Mammary epithelial cell (primary cell): ENCODE results near the gene RTN4RL1.

Source experiments
- CTCF ChIP-seq, 2 donors: IDR thresholded peaks in 1 of 2; conservative IDR thresholded peaks in 1 of 2; 2 replicates each; pipeline ENCODE4 v1.5.1; 2011 to 2012; ENCODE audit warnings: inconsistent platforms in 2 of 2, low read length in 2 of 2, mild to moderate bottlenecking in 2 of 2, control low read depth in 1 of 2, low read depth in 1 of 2; ENCODE audit not compliant: insufficient read depth in 1 of 2; ENCODE audit errors: extremely low read depth in 1 of 2
- EZH2 ChIP-seq: IDR thresholded peaks from 2 replicates; pipeline ENCODE4 v1.6.1; 2012; ENCODE audit warnings: low read length, inconsistent platforms, borderline replicate concordance

- TF ChIP-seq CTCF (conservative IDR thresholded peaks at IDR 0.05 in 1 of 2, IDR thresholded peaks at IDR 0.05 in 1 of 2; ENCODE audit: extremely low read depth in 1 of 2, insufficient read depth in 1 of 2, low read depth in 1 of 2, low read length in 2 of 2) (no peak), EZH2 (no peak)
These were observed 77.2 kb downstream of the RTN4RL1 start for GRCh38 chr17:1947743-1948516.
